Pulmonary artery endothelial cell (primary cell): Measurements from ENCODE around the gene LIMCH1. TPM values are rescaled to one million over a fixed set of nuclear protein-coding genes. Genes with fewer than 3 reads are reported as not detected.
"Not testable (repeated sequence)": the region's sequence is repeated elsewhere in the genome, so short reads cannot be mapped to it uniquely, and the experiment has no call there.

Experiments used
- DNase-seq: peaks from one replicate; pipeline ENCODE4 v3.0.0-alpha.2; 2011; ENCODE audit warnings: low read depth, low spot score
- total RNA-seq: library from RNA; depleted of rRNA; stranded (reverse); fragments of >200 nt; gene quantifications from 2 replicates; pipeline ENCODE4 v1.2.3, GENCODE V29; 2014

LIMCH1 gene
- total RNA-seq, 1 donor from 2014 or later, result 24.1 TPM

- no peak for DNase-seq
These were observed 133.0 kb downstream of the LIMCH1 start for GRCh38 chr4:41670982-41671381.

- DNase-seq, result no peak
These were observed 140.3 kb downstream of the LIMCH1 start for GRCh38 chr4:41678086-41678816.

- DNase-seq, result no peak
These were observed 141.0 kb downstream of the LIMCH1 start for GRCh38 chr4:41678951-41679350.

GRCh38 chr4:41679991-41680390 lies 142.0 kb downstream of the LIMCH1 start:
- no peak for DNase-seq

- no peak for DNase-seq
These were observed 143.1 kb downstream of the LIMCH1 start for GRCh38 chr4:41681054-41681453.

- DNase-seq, result no peak
These were observed 145.4 kb downstream of the LIMCH1 start for GRCh38 chr4:41683326-41683725.

- DNase-seq, result no peak
These were observed 148.9 kb downstream of the LIMCH1 start for GRCh38 chr4:41686893-41687292.

GRCh38 chr4:41687971-41688370 lies 150.0 kb downstream of the LIMCH1 start:
- no peak for DNase-seq

GRCh38 chr4:41692717-41693345 lies 154.9 kb downstream of the LIMCH1 start:
- no peak for DNase-seq

- no peak for DNase-seq
These were observed 155.7 kb downstream of the LIMCH1 start for GRCh38 chr4:41693629-41694028.

- no peak for DNase-seq
These were observed 158.2 kb downstream of the LIMCH1 start for GRCh38 chr4:41696131-41696530.

GRCh38 chr4:41696763-41697162 lies 158.8 kb downstream of the LIMCH1 start:
- no peak for DNase-seq

GRCh38 chr4:41701983-41702382 lies 164.0 kb downstream of the LIMCH1 start:
- DNase-seq, result no peak

GRCh38 chr4:41702770-41703169 lies 164.8 kb downstream of the LIMCH1 start:
- no peak for DNase-seq

GRCh38 chr4:41703785-41704184 lies 165.8 kb downstream of the LIMCH1 start:
- DNase-seq, result no peak

- DNase-seq, result no peak
These were observed 172.0 kb downstream of the LIMCH1 start for GRCh38 chr4:41709844-41710481.

GRCh38 chr4:41711654-41712053 lies 173.7 kb downstream of the LIMCH1 start:
- DNase-seq, result not testable (repeated sequence)

- DNase-seq, result no peak
These were observed 174.5 kb downstream of the LIMCH1 start for GRCh38 chr4:41712425-41712824.

- DNase-seq, result no peak
These were observed 175.8 kb downstream of the LIMCH1 start for GRCh38 chr4:41713768-41714167.

GRCh38 chr4:41714364-41715000 lies 176.5 kb downstream of the LIMCH1 start:
- no peak for DNase-seq

- no peak for DNase-seq
These were observed 177.2 kb downstream of the LIMCH1 start for GRCh38 chr4:41715155-41715554.

GRCh38 chr4:41718907-41719306 lies 180.9 kb downstream of the LIMCH1 start:
- no peak for DNase-seq
